GM12801 (cell line): ENCODE data around the gene TBCD.

Source experiments
- CTCF ChIP-seq: IDR thresholded peaks from one replicate; pipeline ENCODE4 v1.5.1; 2011; ENCODE audit warnings: control low read depth; ENCODE audit not compliant: insufficient read length; ENCODE audit errors: extremely low read depth

Gene TBCD

GRCh38 chr17:82815354-82815753, 63.5 kb downstream of the TBCD start:
- no peak for TF ChIP-seq CTCF

- TF ChIP-seq CTCF: no peak
Measured at GRCh38 chr17:82815790-82816305, 64.0 kb downstream of the TBCD start.

- TF ChIP-seq CTCF: no peak
Measured at GRCh38 chr17:82816358-82816757, 64.5 kb downstream of the TBCD start.

GRCh38 chr17:82817947-82818346, 66.1 kb downstream of the TBCD start:
- no peak for TF ChIP-seq CTCF

- TF ChIP-seq CTCF: no peak
Measured at GRCh38 chr17:82820278-82821251, 68.7 kb downstream of the TBCD start.

- no peak for TF ChIP-seq CTCF
Measured at GRCh38 chr17:82821554-82821953, 69.7 kb downstream of the TBCD start.

GRCh38 chr17:82822281-82822680, 70.4 kb downstream of the TBCD start:
- no peak for TF ChIP-seq CTCF
